T-helper 9 cell (primary cell): ENCODE measurements around the gene KCMF1.

ENCODE experiments used
- DNase-seq: peaks from one replicate; pipeline ENCODE4 v3.0.0-alpha.2; 2020

KCMF1 gene

DNA sequence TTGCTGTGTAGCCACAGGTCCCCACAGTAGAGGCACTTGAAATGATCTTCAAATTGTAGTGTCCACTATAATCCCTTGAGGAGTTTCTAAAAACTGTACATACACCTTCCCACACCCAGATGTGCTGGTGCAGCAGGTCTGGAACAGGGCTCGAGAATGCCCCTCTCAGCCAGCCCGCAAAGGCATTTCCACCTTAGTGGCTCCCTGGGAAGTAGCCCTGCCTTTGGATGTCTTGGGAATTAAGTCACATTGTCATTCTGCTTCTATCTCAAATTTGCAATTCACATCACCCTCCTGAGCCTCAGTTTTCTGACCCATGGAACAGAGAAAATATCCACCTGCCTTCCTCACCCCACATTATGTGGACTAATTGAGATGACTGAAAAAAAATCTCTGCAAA lies 118.0 kb downstream of the KCMF1 start:
- no peak for DNase-seq

DNA sequence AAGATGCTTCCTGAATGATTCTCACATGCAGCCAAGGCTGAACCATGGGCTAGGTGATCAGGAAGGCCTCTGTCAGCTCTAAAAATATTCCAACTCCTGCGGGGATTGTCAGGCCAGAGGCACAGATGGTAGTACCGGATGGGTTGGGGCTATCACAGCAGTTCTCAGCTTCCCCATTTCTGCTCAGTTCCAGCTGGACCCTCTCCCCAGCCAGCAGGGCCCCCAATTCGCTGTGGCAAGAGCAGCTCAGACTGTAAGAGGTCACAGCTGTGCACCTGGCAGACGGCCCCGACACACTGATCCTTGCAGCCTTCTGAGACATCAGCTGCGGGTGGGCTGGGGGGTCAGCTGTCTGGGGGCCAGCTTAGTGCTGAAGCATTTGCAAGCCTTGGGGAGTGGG lies 118.6 kb downstream of the KCMF1 start:
- DNase-seq = no peak

DNA sequence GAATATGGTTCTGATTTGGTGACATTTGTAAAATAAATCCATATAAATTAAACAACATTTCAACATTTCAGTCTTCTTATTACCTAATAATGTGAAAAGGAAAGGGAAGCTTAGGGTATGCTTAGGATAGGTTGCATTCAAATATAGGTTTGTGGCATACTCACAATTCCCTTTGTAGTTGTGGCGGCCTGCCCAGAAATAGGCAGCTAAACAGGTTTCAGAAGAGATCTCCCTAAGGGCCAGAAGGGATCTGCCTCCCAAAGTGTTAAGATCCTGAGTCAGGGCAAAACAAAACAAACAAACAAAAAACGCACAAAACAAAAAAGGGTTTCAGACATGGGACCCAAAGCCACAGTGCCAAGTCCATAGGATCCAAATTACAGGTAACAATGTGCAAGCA lies 120.9 kb downstream of the KCMF1 start:
- DNase-seq = no peak

DNA sequence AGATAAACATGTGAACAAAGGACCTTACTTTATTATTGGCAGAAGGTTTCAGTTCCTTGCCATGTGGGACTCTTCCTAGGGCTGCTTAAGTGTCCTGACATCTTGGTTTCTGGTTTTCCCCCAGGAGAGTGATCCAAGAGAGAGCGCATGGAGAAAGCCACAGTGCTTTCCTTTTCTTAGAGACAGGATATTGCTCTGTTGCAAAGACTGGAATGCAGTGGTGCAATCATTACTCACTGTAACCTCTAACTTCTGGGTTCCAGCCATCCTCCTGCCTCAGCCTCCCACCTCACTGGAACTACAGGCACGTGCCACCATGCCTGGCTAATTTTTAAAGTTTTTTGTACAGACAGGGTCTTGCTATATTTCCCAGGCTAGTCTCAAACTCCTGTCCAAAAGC lies 124.1 kb downstream of the KCMF1 start:
- DNase-seq = no peak

DNA sequence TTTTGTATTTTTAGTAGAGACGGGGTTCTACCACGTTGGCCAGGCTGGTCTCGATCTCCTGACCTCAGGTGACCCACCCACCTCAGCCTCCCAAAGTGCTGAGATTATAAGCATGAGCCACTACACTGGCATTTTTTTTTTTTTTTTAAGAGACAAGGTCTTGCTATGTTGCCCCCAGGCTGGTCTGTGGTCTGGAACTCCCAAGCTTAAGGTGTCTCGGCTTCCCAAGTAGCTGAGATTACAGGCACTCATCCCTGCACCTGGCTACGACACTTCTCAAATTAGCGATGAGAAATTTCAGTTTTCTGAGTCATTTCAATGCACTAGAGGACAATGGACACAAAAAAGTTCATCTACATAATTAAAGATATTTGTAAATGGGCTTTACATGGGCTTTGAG lies 125.7 kb downstream of the KCMF1 start:
- no peak for DNase-seq

DNA sequence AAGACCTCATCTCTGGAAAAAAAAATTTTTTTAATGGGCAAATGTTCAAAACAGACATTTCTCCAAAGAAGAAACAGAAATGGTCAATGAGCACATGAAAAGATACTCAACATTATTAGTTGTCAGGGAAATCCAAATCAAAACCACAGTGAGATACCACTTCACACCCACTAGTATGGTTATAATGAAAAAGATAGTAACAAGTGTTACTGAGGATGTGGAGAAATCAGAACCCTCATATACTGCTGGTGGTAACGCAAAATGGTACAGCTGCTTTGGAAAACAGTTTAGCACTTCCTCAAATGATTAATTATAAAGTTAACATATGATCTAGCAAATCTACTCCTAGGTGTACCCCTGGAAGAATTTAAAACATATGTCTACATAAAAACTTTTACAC lies 133.3 kb downstream of the KCMF1 start:
- DNase-seq = no peak

DNA sequence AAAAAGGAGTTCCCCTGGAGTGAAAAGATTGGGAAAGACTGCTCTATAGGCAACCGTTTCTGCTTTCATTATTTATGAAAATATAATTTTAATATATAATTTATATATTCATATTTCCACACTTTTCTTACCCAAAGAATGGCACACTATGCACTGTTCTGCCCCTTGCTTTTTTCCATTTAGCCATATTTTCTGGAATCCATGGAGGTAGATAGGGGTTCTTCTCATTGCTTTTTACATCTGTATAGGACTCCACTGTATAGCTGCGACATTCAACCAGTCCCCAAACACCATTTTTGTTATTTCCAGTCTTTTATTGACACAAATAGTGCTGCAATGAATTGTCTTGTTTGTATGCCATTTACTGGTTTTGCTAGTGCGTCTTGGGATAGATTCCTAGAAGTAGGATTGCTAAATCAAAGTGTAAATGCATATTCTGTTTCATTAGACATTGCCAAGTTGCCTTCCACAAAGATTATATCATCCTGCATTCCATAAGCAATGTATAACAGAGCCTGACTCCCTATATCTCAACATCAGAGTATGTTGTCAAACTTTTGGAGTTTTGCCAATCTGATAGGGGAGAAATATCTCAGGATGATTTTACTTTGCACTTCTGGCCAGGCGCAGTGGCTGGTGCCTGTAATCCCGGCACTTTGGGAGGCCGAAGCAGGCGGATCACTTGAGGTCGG lies 135.7 kb downstream of the KCMF1 start:
- no peak for DNase-seq
